SK-N-SH (cell line): ENCODE measurements around the gene MROH7. TPM values are rescaled to one million over a fixed set of nuclear protein-coding genes. Genes with fewer than 3 reads are reported as not detected.
A peak's percentile ranks its signal among the peaks of the same experiment; 100 is the strongest.

Experiments
- CTCF ChIA-PET: fragments of 300-600, 350-600 bp; formaldehyde crosslinking; extraction: SDS; loops from one replicate; lab custom pipeline; 2021; lab: Yijun Ruan, JAX
- POLR2A ChIA-PET: fragments of 350-600 bp; sonication (Branson Sonifier 250); formaldehyde crosslinking; extraction: SDS; loops from one replicate; lab custom pipeline; 2020; ENCODE audit warnings: antibody characterized with exemption, inconsistent platforms; lab: Yijun Ruan, JAX
- DNase-seq: peaks from one replicate; pipeline ENCODE4 v3.0.0; 2012
- H2AFZ ChIP-seq: fragments of 200-600 bp; sonication (generic); 2 replicates; pipeline ENCODE4 v1.8.1; 2016; ENCODE audit warnings: antibody characterized with exemption, mild to moderate bottlenecking, low read depth
- H3F3A ChIP-seq: fragments of 200-600 bp; sonication (generic); replicated peaks from 2 replicates; pipeline ENCODE3; 2016; ENCODE audit warnings: antibody characterized with exemption, mild to moderate bottlenecking; ENCODE audit not compliant: insufficient read depth
- H3K27ac ChIP-seq, 2 experiments: fragments of 200-500 bp in 1 of 2; fragments of 200-600 bp in 1 of 2; sonication (Bioruptor generic) in 1 of 2; sonication (generic), shearing (Covaris generic) in 1 of 2; 2 replicates each; pipeline versions ENCODE4 v1.5.1 to v1.6.1; 2014 to 2016; ENCODE audit warnings: low read depth in 2 of 2, inconsistent platforms in 1 of 2, low read length in 1 of 2, mild to moderate bottlenecking in 1 of 2, mixed read lengths in 1 of 2
- H3K27me3 ChIP-seq: fragments of 200-600 bp; sonication (generic), shearing (Covaris generic); 2 replicates; pipeline ENCODE4 v1.6.1; 2016; ENCODE audit warnings: mixed run types; ENCODE audit not compliant: insufficient read depth
- H3K36me3 ChIP-seq, 2 experiments: fragments of 200-500 bp in 1 of 2; fragments of 200-600 bp in 1 of 2; sonication (Bioruptor generic) in 1 of 2; sonication (generic) in 1 of 2; replicated peaks in 1 of 2; 2 replicates each; pipeline versions ENCODE3 to v1.5.1; 2014 to 2016; ENCODE audit warnings: low read length in 1 of 2, mild to moderate bottlenecking in 1 of 2; ENCODE audit not compliant: insufficient read depth in 2 of 2, control insufficient read depth in 1 of 2
- H3K4me1 ChIP-seq, 2 experiments: fragments of 200-500 bp in 1 of 2; fragments of 200-600 bp in 1 of 2; sonication (Bioruptor generic) in 1 of 2; sonication (generic), shearing (Covaris generic) in 1 of 2; 2 replicates each; pipeline versions ENCODE4 v1.5.1 to v1.6.1; 2014 to 2016; ENCODE audit warnings: low read depth in 1 of 2, low read length in 1 of 2, mixed run types in 1 of 2; ENCODE audit not compliant: insufficient read depth in 2 of 2, control insufficient read depth in 1 of 2
- H3K4me2 ChIP-seq: fragments of 200-600 bp; sonication (generic), shearing (Covaris generic); 2 replicates; pipeline ENCODE4 v1.6.1; 2017; ENCODE audit warnings: mixed run types
- H3K4me3 ChIP-seq, 2 experiments: fragments of 200-500 bp in 1 of 2; fragments of 200-600 bp in 1 of 2; sonication (Bioruptor generic) in 1 of 2; sonication (generic), shearing (Covaris generic) in 1 of 2; 2 replicates each; pipeline versions ENCODE4 v1.5.1 to v1.8.1; 2014 to 2016; ENCODE audit warnings: low read depth in 2 of 2, inconsistent platforms in 1 of 2, low read length in 1 of 2, mild to moderate bottlenecking in 1 of 2, mixed read lengths in 1 of 2, moderate library complexity in 1 of 2
- H3K79me2 ChIP-seq: fragments of 200-600 bp; sonication (generic); 2 replicates; pipeline ENCODE4 v1.8.1; 2017; ENCODE audit warnings: mild to moderate bottlenecking; ENCODE audit not compliant: insufficient read depth
- H3K9ac ChIP-seq: fragments of 200-600 bp; sonication (generic); 2 replicates; pipeline ENCODE4 v1.6.1; 2017; ENCODE audit warnings: mixed run types
- H3K9me2 ChIP-seq: fragments of 200-600 bp; sonication (generic); 2 replicates; pipeline ENCODE4 v1.6.1; 2017; ENCODE audit warnings: mixed run types
- H3K9me3 ChIP-seq: fragments of 200-600 bp; sonication (generic); 2 replicates; pipeline ENCODE4 v1.6.1; 2017; ENCODE audit warnings: mixed run types, mild to moderate bottlenecking, moderate library complexity
- H4K20me1 ChIP-seq: fragments of 200-600 bp; sonication (generic); 2 replicates; pipeline ENCODE4 v1.6.1; 2017; ENCODE audit warnings: mild to moderate bottlenecking, mixed run types; ENCODE audit not compliant: insufficient read depth
- ELF1 ChIP-seq: IDR thresholded peaks from 2 replicates; pipeline ENCODE4 v1.4.0; 2012
- EP300 ChIP-seq, 2 experiments: IDR thresholded peaks; 2 replicates each; pipeline versions ENCODE4 v1.4.0 to v1.6.1; 2012; ENCODE audit warnings: borderline replicate concordance in 1 of 2, low read depth in 1 of 2, low read length in 1 of 2
- FOSL2 ChIP-seq: IDR thresholded peaks from 2 replicates; pipeline ENCODE4 v1.4.0; 2012; ENCODE audit warnings: low read depth, mild to moderate bottlenecking, moderate library complexity, borderline replicate concordance
- FOXJ3 ChIP-seq: sonication (generic); formaldehyde crosslinking; IDR thresholded peaks from 2 replicates; pipeline ENCODE4 v1.5.1; 2020; ENCODE audit warnings: mild to moderate bottlenecking, missing genetic modification reagents
- FOXM1 ChIP-seq: IDR thresholded peaks from 2 replicates; pipeline ENCODE4 v1.4.0; 2012; ENCODE audit warnings: low read depth, mild to moderate bottlenecking
- GABPA ChIP-seq: IDR thresholded peaks from 2 replicates; pipeline ENCODE4 v1.4.0; 2012; ENCODE audit warnings: low read depth, mild to moderate bottlenecking
- MAX ChIP-seq: IDR thresholded peaks from 2 replicates; pipeline ENCODE4 v1.4.0; 2012; ENCODE audit warnings: low read depth
- MXI1 ChIP-seq: IDR thresholded peaks from 2 replicates; pipeline ENCODE4 v1.6.1; 2012; ENCODE audit warnings: mild to moderate bottlenecking, low read depth, low read length, improper control_type of control experiment
- NFIC ChIP-seq: IDR thresholded peaks from 2 replicates; pipeline ENCODE4 v1.4.0; 2012; ENCODE audit warnings: borderline replicate concordance
- NRF1 ChIP-seq: IDR thresholded peaks from 2 replicates; pipeline ENCODE4 v1.6.1; 2012; ENCODE audit warnings: low read depth, mild to moderate bottlenecking, low read length
- PBX3 ChIP-seq: IDR thresholded peaks from 2 replicates; pipeline ENCODE4; 2012
- RAD21 ChIP-seq: IDR thresholded peaks from 2 replicates; pipeline ENCODE4 v1.6.1; 2012; ENCODE audit warnings: mild to moderate bottlenecking, low read length
- RCOR1 ChIP-seq: fragments of 150-350 bp; IDR thresholded peaks from 2 replicates; pipeline ENCODE4 v1.6.1; 2017; ENCODE audit warnings: antibody characterized with exemption, low read length
- REST ChIP-seq: IDR thresholded peaks from 2 replicates; pipeline ENCODE4 v1.6.1; 2012; ENCODE audit warnings: mild to moderate bottlenecking, low read depth, low read length, moderate library complexity
- TAF1 ChIP-seq: IDR thresholded peaks from 2 replicates; pipeline ENCODE4 v1.6.1; 2012; ENCODE audit warnings: low read depth, mild to moderate bottlenecking, low read length, moderate library complexity, borderline replicate concordance
- TCF12 ChIP-seq: IDR thresholded peaks from 2 replicates; pipeline ENCODE4 v1.4.0; 2012
- TEAD4 ChIP-seq: IDR thresholded peaks from 2 replicates; pipeline ENCODE4 v1.4.0; 2012; ENCODE audit warnings: mild to moderate bottlenecking, borderline replicate concordance; ENCODE audit not compliant: insufficient read depth
- USF1 ChIP-seq: IDR thresholded peaks from 2 replicates; pipeline ENCODE4 v1.4.0; 2012; ENCODE audit warnings: low read depth, borderline replicate concordance
- WGBS: methylation state at CpG from one replicate; pipeline ENCODE4 v1.1.6; 2017; ENCODE audit warnings: low lambda C conversion rate; 5-methylcytosine and 5-hydroxymethylcytosine counted together
- polyA plus RNA-seq, 3 experiments: library from polyadenylated mRNA; depleted of rRNA; stranded (reverse); fragments of >200 nt; gene quantifications; 2 replicates each; pipeline ENCODE4 v1.2.3, GENCODE V29; 2012

Gene MROH7
- polyA plus RNA-seq, 1 of the 3 experiments (the other 2 are of a cell fraction): 0.51 TPM

- no peaks in the 10 kb centered on the region for H3K4me1 ChIP-seq
- no peak overlapping the region for H3K27ac ChIP-seq
- POLR2A ChIA-PET: no interaction called here
- H4K20me1 ChIP-seq: no peaks in the 10 kb centered on the region
- no peaks in the 10 kb centered on the region for H3K79me2 ChIP-seq
- H3K9ac ChIP-seq: no peak overlapping the region
- no peaks in the 10 kb centered on the region for H3F3A ChIP-seq
- no peaks in the 10 kb centered on the region for H3K9me3 ChIP-seq
- WGBS: 42% methylated on average over 3 of the region's 4 CpGs
- TF ChIP-seq REST (peak; percentile 59; the same call in 1 of the 2 replicates), ELF1 (no peak), RCOR1 (no peak), FOXM1 (no peak)
- no peak overlapping the region for H3K4me3 ChIP-seq
- no peak overlapping the region for H2AFZ ChIP-seq
- H3K36me3 ChIP-seq: no peaks in the 10 kb centered on the region
- no peaks in the 10 kb centered on the region for H3K9me2 ChIP-seq
- H3K4me2 ChIP-seq: no peak overlapping the region
- no peaks in the 10 kb centered on the region; the same call in 1 of the 2 replicates for H3K27me3 ChIP-seq
- DNase-seq: no peak
- CTCF ChIA-PET: interaction anchor here (1.5 kb wide), 1 partner anchor 104 kb away, joined by 3 read pairs; no protein-coding TSS in a partner anchor
These were observed 64.8 kb downstream of the MROH7 start for GRCh38 chr1:54706419-54706818.

- CTCF ChIA-PET: no interaction called here
- no peak for TF ChIP-seq TCF12
- no peak for TF ChIP-seq USF1
- no peak for TF ChIP-seq FOSL2
- TF ChIP-seq ELF1: no peak
- TF ChIP-seq EP300 (IDR thresholded peaks at IDR 0.05; ENCODE audit: borderline replicate concordance in 1 of 2, low read depth in 1 of 2, low read length in 1 of 2): no peak
- TF ChIP-seq TEAD4: no peak
- no peak for TF ChIP-seq NRF1
- no peak for TF ChIP-seq RAD21
- no peak for TF ChIP-seq GABPA
- TF ChIP-seq MXI1: no peak
- TF ChIP-seq FOXJ3: no peak
- TF ChIP-seq REST: no peak
- no peak for TF ChIP-seq TAF1
- TF ChIP-seq NFIC: no peak
- TF ChIP-seq MAX: no peak
- no peak for TF ChIP-seq PBX3
These were observed 66.8 kb downstream of the MROH7 start for GRCh38 chr1:54708385-54708784.

More at GRCh38 chr1:54708385-54708784, 66.8 kb downstream of the MROH7 start:
- Histone ChIP-seq H3K4me2 (no peak overlapping the region), H3K27me3 (no peaks in the 10 kb centered on the region), H4K20me1 (no peaks in the 10 kb centered on the region), H3K4me3 (no peak overlapping the region), H3K79me2 (no peaks in the 10 kb centered on the region), H3F3A (no peaks in the 10 kb centered on the region), H3K27ac (no peak overlapping the region), H3K36me3 (no peaks in the 10 kb centered on the region), H3K9me2 (no peaks in the 10 kb centered on the region), H3K9ac (no peak overlapping the region), H3K9me3 (no peaks in the 10 kb centered on the region), H2AFZ (no peak overlapping the region), H3K4me1 (no peaks in the 10 kb centered on the region)
- POLR2A ChIA-PET: no interaction called here
- DNase-seq: no peak
